ENCODE measurements around the gene CROCC2. TPM values are rescaled to one million over a fixed set of nuclear protein-coding genes. Genes with fewer than 3 reads are reported as not detected.

Gene CROCC2
- polyA plus RNA-seq, 1 of the 3 experiments (the other 2 are of a cell fraction) = not detected

DNA sequence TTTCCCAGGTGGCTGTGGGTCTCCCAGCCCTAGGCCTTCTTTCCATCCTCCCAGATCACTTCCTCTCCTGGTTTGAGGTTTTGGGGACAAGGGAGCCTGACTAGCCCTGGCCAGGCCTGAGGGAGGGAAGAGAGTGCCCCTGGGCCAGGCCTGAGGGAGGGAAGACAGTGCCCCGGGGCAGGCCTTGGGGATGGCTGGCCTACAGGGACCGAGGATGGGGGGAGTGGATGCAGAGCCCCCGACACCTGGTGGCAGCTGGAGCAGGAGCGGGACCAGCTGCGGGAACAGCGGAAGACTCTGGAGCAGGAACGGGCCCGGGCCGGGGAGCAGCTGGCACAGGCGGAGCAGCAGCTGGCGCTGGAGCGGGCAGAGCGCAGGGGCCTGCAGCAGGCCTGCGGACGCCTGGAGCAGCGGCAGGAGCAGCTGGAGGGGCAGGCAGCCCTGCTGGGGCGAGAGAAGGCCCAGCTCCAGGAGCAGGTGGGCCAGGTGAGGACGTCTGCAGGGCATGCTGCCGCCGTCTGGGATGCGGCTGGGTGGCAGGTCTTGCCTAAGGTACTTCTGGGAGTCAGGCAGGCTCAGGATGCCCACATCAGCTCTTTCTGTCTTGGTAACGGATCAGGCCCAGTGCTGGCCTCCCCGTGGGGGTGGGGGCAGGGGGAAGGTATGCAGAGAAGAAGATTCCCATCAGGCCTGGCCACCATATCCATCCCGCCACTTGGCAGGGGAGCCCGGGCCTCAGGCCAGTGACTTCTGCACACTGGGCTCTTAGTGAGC is 29.2 kb downstream of the CROCC2 start:
- Histone ChIP-seq H3K79me2 (ENCODE audit: insufficient read depth) (no peaks in the 10 kb centered on the region), H3K9ac (no peak overlapping the region), H3K27me3 (ENCODE audit: insufficient read depth) (no peaks in the 10 kb centered on the region; the same call in 1 of the 2 replicates), H2AFZ (ENCODE audit: low read depth) (no peak overlapping the region), H3K4me1 (ENCODE audit: control insufficient read depth in 1 of 2, insufficient read depth in 2 of 2, low read depth in 1 of 2, low read length in 1 of 2) (peaks cover 0 to 4% of the 10 kb centered on the region in 2 experiments; a peak in 1 of 4 replicates), H3K9me3 (no peaks in the 10 kb centered on the region), H3K36me3 (replicated peaks in 1 of 2; ENCODE audit: control insufficient read depth in 1 of 2, insufficient read depth in 2 of 2, low read length in 1 of 2) (no peaks in the 10 kb centered on the region), H3K27ac (ENCODE audit: low read depth in 2 of 2, low read length in 1 of 2) (no peak overlapping the region), H4K20me1 (ENCODE audit: insufficient read depth) (no peaks in the 10 kb centered on the region), H3K4me2 (no peak overlapping the region), H3K4me3 (ENCODE audit: low read depth in 2 of 2, low read length in 1 of 2) (no peak overlapping the region), H3F3A (replicated peaks; ENCODE audit: insufficient read depth) (no peaks in the 10 kb centered on the region), H3K9me2 (no peaks in the 10 kb centered on the region)
- ChIA-PET CTCF (interaction anchor here (0.7 to 1.3 kb wide), 5 partner anchors 16 to 341 kb away, joined by 3 to 4 read pairs (median 3); partner anchors contain the start of gene PASK), POLR2A (no interaction called here)
- DNase-seq = peak; percentile 32
- 61% methylated on average over 23 of the region's 25 CpGs for WGBS (ENCODE audit: low lambda C conversion rate)
- TF ChIP-seq TCF12 (IDR thresholded peaks at IDR 0.05) (no peak), TEAD4 (IDR thresholded peaks at IDR 0.05; ENCODE audit: borderline replicate concordance, insufficient read depth) (no peak), GATA2 (CRISPR knock-in tag; IDR thresholded peaks at IDR 0.05) (no peak), ELF1 (IDR thresholded peaks at IDR 0.05) (no peak), RCOR1 (IDR thresholded peaks at IDR 0.05; ENCODE audit: low read length) (no peak), SMC3 (IDR thresholded peaks at IDR 0.05; ENCODE audit: low read depth, low read length) (no peak), NRF1 (IDR thresholded peaks at IDR 0.05; ENCODE audit: low read depth, low read length) (no peak), CHD2 (IDR thresholded peaks at IDR 0.05; ENCODE audit: low read length, partially characterized antibody) (no peak), EP300 (IDR thresholded peaks at IDR 0.05; ENCODE audit: borderline replicate concordance in 1 of 2, low read depth in 1 of 2, low read length in 1 of 2) (no peak), RAD21 (IDR thresholded peaks at IDR 0.05; ENCODE audit: low read length) (no peak), MEF2A (IDR thresholded peaks at IDR 0.05; ENCODE audit: borderline replicate concordance, low read depth) (no peak), RXRA (IDR thresholded peaks at IDR 0.05; ENCODE audit: borderline replicate concordance, low read depth) (no peak)
- TF ChIP-seq, protein P1, sequence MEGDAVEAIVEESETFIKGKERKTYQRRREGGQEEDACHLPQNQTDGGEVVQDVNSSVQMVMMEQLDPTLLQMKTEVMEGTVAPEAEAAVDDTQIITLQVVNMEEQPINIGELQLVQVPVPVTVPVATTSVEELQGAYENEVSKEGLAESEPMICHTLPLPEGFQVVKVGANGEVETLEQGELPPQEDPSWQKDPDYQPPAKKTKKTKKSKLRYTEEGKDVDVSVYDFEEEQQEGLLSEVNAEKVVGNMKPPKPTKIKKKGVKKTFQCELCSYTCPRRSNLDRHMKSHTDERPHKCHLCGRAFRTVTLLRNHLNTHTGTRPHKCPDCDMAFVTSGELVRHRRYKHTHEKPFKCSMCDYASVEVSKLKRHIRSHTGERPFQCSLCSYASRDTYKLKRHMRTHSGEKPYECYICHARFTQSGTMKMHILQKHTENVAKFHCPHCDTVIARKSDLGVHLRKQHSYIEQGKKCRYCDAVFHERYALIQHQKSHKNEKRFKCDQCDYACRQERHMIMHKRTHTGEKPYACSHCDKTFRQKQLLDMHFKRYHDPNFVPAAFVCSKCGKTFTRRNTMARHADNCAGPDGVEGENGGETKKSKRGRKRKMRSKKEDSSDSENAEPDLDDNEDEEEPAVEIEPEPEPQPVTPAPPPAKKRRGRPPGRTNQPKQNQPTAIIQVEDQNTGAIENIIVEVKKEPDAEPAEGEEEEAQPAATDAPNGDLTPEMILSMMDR (IDR thresholded peaks at IDR 0.05) = no peak
- TF ChIP-seq, protein P2, sequence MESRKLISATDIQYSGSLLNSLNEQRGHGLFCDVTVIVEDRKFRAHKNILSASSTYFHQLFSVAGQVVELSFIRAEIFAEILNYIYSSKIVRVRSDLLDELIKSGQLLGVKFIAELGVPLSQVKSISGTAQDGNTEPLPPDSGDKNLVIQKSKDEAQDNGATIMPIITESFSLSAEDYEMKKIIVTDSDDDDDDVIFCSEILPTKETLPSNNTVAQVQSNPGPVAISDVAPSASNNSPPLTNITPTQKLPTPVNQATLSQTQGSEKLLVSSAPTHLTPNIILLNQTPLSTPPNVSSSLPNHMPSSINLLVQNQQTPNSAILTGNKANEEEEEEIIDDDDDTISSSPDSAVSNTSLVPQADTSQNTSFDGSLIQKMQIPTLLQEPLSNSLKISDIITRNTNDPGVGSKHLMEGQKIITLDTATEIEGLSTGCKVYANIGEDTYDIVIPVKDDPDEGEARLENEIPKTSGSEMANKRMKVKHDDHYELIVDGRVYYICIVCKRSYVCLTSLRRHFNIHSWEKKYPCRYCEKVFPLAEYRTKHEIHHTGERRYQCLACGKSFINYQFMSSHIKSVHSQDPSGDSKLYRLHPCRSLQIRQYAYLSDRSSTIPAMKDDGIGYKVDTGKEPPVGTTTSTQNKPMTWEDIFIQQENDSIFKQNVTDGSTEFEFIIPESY (IDR thresholded peaks at IDR 0.05; ENCODE audit: borderline replicate concordance, low read depth) = no peak
- TF ChIP-seq, protein P3, sequence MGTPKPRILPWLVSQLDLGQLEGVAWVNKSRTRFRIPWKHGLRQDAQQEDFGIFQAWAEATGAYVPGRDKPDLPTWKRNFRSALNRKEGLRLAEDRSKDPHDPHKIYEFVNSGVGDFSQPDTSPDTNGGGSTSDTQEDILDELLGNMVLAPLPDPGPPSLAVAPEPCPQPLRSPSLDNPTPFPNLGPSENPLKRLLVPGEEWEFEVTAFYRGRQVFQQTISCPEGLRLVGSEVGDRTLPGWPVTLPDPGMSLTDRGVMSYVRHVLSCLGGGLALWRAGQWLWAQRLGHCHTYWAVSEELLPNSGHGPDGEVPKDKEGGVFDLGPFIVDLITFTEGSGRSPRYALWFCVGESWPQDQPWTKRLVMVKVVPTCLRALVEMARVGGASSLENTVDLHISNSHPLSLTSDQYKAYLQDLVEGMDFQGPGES (IDR thresholded peaks at IDR 0.05; ENCODE audit: low read depth, low read length) = no peak
- TF ChIP-seq, protein P4, sequence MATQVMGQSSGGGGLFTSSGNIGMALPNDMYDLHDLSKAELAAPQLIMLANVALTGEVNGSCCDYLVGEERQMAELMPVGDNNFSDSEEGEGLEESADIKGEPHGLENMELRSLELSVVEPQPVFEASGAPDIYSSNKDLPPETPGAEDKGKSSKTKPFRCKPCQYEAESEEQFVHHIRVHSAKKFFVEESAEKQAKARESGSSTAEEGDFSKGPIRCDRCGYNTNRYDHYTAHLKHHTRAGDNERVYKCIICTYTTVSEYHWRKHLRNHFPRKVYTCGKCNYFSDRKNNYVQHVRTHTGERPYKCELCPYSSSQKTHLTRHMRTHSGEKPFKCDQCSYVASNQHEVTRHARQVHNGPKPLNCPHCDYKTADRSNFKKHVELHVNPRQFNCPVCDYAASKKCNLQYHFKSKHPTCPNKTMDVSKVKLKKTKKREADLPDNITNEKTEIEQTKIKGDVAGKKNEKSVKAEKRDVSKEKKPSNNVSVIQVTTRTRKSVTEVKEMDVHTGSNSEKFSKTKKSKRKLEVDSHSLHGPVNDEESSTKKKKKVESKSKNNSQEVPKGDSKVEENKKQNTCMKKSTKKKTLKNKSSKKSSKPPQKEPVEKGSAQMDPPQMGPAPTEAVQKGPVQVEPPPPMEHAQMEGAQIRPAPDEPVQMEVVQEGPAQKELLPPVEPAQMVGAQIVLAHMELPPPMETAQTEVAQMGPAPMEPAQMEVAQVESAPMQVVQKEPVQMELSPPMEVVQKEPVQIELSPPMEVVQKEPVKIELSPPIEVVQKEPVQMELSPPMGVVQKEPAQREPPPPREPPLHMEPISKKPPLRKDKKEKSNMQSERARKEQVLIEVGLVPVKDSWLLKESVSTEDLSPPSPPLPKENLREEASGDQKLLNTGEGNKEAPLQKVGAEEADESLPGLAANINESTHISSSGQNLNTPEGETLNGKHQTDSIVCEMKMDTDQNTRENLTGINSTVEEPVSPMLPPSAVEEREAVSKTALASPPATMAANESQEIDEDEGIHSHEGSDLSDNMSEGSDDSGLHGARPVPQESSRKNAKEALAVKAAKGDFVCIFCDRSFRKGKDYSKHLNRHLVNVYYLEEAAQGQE (IDR thresholded peaks at IDR 0.05; ENCODE audit: low read depth, low read length) = no peak
- TF ChIP-seq, protein P5, sequence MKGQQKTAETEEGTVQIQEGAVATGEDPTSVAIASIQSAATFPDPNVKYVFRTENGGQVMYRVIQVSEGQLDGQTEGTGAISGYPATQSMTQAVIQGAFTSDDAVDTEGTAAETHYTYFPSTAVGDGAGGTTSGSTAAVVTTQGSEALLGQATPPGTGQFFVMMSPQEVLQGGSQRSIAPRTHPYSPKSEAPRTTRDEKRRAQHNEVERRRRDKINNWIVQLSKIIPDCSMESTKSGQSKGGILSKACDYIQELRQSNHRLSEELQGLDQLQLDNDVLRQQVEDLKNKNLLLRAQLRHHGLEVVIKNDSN (IDR thresholded peaks at IDR 0.05; ENCODE audit: borderline replicate concordance, low read depth) = no peak
